ENCODE measurements around the gene LRRFIP2.
"Not testable (repeated sequence)": the region's sequence is repeated elsewhere in the genome, so short reads cannot be mapped to it uniquely, and the experiment has no call there.

Gene LRRFIP2

DNA sequence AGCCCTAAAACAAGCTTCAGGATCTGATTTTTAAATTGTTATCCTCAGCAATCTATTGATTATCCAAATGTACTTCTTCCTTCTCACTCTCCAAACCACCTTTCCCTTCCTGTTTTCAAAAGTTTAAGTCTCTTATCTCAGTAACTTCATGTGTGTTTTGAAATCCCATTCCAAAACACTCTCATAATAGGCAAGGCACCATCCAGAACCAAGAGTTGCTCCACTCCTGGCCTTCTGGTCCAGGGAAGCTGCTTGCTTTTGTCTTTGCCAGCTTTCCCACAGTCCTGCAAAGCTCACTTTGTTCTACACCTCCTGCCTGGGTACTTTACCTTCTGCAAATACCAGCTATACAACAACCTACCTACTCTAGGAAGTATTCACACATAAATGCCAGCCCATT is 117.6 kb downstream of the LRRFIP2 start:
- no peak for DNase-seq

DNA sequence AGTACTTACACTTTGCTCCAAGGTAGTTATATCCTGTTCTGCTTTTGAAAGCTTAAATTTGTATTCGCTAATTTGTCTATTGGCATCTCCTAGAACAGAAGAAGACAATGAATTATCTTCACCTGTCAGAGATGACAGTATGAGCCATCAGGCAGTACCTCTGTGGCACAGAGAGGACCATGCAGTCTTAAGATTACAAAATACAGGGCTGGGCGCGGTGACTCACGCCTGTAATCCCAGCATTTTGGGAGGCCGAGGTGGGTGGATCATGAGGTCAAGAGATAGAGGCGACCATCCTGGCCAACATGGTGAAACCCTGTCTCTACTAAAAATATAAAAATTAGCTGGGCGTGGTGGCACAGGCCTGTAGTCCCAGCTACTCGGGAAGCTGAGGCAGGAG is 119.3 kb downstream of the LRRFIP2 start:
- DNase-seq, result not testable (repeated sequence)

DNA sequence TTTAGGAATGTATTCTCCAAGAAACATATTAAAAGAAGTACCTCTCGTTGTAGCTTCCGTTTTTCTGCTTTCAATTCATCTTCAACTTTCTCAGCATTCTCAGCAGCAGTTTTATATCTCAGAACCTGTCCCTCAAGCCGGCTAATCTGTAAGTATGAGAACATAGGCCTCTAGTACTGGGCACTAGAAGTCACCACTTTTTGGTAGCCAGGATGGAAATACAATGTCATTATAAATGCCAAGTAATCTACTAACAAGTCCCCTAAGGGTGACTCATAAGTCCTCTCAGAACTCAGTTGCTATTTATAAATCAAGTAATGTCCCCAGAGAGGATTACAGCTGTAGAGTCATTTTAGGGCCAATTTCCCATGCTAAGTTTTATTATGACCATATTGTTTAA is 120.0 kb downstream of the LRRFIP2 start:
- DNase-seq, result no peak

DNA sequence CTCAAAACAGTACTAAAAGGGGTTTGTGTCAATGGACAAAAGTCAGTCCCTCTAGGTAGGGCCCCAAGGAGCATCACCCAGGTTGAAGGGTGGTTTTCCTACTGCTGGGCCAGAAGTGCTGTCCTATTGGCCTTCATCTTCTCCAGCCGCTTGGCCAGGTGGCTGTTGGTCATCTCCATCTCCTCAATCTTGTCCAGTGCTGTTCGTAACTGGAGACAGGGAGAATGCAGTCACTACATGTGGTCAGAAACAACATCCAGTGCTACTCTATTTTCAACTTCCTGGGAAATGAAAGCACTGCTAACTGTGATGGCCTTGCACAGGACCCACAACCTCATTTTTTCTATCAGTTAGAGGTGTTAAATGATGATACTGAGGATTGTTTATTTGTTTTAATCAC is 120.6 kb downstream of the LRRFIP2 start:
- DNase-seq, result no peak

DNA sequence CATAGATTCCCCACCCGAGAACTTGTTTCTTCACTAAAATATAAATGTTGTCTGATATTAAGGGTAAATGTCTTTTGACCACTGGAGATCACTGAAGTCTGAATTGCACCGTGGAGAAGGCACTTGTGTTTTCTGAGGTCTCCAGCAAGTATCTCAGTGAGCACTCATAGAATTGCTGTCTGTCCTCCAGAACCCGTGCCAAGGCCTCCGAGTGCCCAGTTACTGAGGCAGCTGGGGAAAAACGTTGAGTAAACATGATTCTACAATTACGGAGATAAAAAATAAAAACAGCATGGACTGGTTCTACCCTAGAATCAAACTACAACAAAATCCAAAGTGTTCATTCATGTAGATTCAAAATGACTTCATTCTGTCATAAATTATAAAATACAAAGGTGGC is 121.0 kb downstream of the LRRFIP2 start:
- DNase-seq, result no peak

DNA sequence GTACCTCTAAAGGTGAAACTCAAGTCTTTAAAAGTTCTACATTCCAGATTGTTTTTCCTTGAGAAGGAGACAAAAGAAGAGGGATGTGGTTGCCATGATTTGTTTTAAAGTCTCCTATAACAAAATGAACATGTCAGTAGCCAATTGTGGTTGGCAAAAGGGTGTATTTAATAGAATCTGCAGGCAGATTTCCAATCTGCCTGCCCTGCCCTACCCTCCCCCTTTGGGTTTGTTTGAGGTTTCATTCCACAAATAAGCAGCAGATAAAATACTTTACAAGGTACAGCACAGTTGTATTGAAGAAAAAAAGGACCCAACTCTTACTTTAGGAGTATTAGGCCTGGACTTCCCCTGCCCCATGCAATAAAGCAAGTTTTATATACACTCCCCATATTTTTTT is 121.5 kb downstream of the LRRFIP2 start:
- no peak for DNase-seq

DNA sequence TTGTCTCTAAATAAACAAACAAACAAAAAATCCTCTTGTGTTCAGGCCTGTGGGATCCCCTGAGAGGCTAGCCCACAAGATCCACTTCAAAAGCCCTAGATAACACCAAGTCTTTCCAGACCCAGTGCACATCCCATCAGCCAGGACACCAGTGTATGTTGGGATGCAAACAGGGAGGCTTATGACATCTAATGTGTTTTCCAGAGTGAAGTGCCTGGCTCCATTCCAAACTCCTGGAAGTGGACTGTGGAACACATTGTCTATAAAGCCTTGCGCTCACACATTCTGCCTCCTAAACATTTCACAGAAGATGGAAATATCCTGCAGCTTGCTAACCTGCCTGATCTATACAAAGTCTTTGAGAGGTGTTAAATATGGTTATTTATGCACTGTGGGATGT is 124.1 kb downstream of the LRRFIP2 start:
- no peak for DNase-seq

DNA sequence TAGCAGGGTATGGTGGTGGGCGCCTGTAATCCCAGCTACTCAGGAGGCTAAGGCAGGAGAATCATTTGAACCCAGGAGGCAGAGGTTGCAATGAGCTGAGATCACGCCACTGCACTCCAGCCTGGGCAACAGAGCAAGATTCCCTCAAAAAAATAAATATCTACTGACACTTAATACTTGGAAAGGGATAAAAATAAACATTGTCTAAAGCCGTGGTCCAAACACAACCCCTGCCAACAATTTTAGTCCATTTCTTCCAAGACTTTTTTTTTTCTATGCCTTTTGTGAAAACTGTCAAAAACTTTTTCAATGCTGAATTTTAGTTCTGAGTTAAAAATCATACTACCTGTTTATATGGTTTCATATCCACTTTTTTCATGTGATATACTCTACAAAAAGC is 131.7 kb downstream of the LRRFIP2 start:
- DNase-seq, result not testable (repeated sequence)

DNA sequence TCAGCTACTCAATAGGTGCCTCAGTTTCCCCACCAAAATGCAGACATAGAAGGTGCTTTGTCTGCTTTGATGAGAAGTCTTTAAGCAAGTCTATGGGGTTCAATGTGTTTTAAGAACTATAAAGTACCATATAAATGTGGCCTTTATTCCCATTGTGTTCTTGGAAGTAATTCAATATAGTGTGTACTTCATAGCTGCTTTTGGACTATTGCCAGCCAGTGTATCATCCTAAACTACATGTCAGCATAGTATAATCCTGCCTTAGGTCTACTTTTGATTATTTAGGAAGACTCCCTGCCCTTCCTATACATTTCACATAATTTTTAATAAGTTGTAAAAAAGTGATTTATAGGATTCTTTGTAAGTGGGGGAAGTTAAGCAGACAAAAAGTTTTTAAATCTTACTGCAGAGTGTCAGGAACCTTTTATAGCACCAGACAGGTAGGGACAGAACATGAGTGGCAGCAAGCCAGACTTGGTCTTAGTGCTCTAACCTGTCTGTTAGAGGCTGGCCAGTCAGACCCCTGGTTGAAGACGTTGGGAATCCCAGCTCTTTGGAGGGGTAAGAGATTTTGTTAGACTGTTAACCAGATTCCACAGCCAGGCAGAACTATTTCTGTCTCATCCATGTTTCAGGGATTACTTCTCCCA is 132.7 kb downstream of the LRRFIP2 start:
- no peak for DNase-seq

DNA sequence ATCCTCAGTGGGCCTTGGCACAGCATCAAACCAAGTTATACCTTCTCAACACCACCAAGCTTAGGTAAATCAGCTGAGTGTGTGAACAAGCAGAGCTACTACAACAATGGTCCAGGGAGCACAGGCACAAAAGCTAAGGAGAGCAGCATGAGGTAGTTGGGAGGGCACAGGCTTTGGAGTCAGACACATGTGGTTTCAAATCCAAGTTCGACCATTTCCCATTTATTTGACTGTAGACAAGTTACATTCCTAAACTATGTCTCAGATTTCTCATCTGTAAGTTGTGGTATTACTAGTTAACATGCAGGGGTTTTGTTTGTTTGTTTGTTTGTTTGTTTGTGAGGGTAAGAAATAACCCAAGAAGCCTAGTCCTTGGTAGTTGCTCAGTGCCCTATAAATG is 134.2 kb downstream of the LRRFIP2 start:
- no peak for DNase-seq

DNA sequence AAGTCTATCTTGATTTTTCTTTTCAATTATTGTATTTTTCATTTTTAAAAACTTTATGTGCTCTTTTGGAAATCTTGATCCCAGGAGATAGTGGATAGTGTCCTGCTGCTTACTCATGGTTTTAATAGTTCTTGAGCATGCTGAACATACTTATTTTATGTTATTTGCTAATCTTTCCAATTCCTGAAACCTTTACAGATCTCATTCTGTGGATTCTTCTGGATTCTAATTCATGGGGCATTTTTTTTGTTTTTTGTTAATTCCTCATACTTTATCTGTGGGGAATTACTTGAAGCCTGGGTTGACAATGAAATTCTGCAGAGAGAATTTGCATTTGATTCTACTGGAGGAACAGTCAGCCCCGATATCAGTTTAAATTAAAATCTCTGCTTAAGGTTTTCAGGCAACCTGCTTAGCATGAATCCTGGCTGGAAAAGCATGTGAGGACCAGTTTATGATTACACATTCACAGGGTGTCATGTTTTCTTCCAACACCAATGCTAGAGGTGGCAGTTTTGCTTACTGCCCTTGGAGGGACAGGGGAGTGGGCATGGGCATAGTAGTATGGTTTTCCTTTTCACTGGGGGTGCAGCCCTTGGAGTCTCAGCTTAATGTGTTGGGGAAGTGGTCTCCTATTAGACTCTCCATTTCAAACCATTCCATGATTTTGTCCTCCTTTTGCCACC is 135.1 kb downstream of the LRRFIP2 start:
- no peak for DNase-seq

DNA sequence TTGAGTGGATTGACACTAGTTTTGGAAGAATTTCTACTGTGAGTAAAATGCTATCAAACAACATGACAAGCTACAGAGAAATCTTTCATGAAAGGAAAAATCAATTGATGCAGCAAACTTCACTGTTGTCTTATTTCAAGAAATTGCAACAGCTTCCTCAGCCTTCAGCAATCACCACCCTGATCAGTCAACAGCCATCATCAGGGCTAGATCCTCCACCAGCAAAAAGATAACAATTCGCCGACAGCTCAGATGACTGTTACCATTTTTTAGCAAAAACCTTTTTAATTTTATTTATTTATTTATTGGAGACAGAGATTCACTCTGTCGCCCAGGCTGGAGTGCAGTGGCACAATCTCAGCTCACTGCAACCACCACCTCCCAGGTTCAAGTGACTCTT is 137.0 kb downstream of the LRRFIP2 start:
- no peak for DNase-seq

DNA sequence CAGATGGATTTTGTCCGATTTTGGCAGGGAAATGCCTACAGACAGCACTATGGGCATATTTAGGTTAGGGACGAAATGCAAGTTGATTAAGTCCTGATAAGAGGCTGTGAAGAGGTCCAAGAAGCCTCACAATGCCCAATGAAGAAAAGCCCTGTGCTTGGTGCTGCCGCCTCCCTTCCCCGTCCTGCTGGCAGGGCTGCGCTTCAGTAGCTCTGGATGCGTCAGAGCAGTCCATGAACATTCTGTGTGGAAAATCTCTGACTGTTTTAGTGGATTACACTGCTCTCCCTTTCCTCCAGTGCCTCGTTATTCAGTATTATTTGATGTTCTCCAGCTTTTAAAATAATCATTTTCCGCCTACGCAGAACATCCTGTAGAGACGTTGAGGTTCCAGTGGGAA is 141.4 kb downstream of the LRRFIP2 start:
- DNase-seq, result no peak

DNA sequence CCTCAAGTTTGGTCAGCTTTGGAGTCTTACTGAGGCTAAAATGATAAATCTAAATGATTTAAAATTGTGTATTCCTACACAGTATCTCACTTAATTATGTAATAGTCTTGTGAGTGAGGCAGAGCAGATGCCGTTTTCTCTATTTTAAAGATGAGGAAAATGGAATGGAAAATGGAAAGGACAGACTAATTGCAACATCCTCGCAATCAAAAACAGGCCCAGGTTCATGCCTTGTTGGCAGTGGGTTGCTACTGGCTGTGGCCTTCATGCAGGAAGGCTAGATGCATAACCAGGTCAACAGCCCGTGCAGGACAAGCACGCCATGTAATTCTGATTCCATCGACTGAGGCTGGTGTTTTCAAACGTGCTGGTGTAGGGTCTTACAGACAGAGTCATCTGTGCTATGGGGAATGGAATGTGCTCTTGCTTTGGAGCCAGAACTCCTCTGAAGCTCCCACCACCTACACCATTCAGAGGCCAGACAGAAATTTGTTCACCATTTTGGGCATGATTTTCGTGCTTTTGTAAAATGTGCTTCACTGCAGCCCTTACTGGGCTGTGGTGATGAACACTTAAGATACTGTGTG is 143.2 kb downstream of the LRRFIP2 start:
- no peak for DNase-seq

DNA sequence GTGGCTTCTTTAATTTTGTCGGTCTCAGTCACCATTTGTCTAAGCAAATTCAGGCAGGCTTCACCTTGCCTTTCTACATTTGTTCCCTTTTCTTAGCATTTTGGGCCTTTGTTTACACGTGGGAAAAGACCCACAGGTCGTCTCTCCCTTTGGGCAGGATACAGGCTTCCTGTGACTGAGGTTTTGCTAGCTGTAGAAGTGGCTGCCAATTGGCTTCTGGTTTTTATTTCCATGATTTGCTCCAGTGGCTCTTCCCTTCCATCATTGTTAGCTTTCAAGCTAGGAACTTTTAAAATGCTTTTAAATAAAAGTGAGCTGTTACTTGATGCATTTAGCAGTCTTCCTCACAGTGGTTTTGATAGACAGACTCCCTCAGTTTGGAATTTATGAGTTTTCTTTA is 143.8 kb downstream of the LRRFIP2 start:
- no peak for DNase-seq

DNA sequence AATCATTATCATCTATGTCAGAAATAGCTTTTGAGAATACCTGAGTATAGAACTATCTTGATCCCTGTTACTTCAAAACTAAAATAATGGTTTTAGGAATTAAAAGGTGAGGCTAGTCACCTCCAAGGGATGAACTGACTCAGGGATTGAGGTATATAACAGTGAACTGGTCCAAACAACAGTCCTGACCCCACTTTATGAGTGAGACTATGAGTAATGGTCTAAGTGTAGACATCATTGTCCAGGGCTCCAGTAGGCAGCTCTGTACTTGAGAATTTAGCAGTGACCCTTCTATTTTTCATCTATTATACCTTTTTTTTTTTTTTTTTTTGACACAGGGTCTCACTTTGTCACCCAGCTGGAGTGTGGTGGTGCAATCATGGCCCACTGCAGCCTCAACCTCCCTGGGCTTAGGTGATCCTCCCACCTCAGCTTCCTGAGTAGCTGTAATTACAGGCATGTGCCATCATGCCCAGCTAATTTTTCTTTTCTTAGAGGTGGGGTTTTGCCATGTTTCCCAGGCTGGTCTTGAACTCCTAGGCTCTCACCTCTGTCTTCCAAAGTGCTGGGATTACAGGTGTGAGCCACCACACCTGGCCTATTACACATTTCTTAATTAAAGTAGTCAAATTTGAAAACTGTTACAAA is 144.7 kb downstream of the LRRFIP2 start:
- DNase-seq, result no peak

DNA sequence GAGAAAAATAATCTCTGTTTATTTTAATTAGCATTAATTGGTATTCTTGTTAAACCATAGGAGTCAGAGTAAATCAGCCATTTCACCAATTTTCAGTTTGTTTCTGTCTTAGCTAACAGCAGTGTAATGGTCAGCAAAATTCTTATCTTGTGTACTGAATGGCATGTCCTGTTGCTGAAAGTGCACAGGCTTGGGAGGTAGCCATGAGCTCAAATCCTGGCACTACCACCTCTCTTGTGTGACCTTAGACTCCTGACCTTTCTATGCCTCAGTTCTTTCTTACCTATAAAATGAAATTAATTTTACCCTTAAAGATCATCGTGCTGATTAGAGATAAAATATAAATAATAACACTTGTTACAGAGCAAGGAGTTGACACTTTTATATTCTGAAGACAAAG is 145.3 kb downstream of the LRRFIP2 start:
- DNase-seq, result no peak

DNA sequence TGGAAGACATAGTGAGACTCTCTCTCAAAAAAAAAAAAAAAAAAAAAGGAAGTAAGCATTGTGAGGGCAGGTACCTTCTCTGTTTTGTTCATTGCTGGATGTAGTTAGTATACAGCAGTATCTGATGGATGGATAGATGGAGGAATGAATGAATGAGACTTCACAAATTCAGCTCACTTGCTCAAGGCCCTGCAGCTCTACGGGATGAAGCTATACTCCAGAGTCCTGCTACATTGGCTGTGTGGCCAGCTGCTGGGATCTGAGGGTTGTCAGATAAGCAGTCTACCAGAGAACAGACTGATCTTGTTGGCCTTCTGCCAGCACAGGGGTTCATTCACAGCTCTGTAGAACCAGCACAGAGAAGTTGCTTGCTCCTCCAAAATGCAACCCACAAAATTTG is 146.1 kb downstream of the LRRFIP2 start:
- no peak for DNase-seq

DNA sequence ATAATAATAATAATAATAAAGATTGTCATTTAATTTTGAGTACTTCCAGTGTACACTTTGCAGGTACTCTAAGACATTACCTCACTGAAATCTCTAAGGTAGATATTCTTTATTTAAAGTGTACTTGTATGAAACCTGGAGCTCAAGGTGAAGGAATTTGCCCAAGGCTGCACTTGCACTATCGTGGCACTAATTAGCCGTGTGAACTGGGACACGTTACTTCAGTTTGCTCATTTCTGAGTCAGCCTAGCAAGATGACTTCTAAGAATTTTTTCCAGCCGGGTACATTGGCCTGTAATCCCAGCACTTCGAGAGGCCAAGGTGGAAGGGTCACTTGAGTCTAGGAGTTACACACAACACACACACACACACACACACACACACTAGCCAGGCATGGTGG is 147.5 kb downstream of the LRRFIP2 start:
- no peak for DNase-seq

DNA sequence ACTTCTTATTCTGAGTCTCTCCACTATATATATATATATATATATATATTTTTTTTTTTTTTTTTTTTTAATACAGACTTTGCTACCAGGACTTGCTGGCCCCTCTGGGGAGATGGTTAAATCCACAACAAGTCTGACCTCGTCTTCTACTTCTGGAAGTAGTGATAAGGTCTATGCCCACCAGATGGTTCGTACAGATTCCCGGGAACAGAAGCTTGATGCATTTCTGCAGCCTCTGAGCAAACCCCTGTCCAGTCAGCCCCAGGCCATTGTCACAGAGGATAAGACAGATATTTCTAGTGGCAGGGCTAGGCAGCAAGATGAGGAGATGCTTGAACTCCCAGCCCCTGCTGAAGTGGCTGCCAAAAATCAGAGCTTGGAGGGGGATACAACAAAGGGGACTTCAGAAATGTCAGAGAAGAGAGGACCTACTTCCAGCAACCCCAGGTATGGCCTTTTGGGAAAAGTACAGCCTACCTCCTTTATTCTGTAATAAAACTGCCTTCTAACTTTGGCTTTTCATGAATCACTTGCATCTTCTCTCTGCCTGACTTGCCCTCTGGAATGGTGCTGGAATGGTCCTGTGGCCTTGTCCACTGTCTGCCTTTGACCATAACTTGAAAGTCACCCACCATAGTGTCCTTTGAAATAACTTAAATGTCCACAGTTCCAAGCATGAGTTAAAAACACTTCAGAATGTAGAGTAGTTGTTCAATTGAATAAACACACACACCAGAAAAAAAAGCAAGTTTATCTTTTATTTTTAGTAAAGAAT is 148.6 kb downstream of the LRRFIP2 start:
- no peak for DNase-seq

DNA sequence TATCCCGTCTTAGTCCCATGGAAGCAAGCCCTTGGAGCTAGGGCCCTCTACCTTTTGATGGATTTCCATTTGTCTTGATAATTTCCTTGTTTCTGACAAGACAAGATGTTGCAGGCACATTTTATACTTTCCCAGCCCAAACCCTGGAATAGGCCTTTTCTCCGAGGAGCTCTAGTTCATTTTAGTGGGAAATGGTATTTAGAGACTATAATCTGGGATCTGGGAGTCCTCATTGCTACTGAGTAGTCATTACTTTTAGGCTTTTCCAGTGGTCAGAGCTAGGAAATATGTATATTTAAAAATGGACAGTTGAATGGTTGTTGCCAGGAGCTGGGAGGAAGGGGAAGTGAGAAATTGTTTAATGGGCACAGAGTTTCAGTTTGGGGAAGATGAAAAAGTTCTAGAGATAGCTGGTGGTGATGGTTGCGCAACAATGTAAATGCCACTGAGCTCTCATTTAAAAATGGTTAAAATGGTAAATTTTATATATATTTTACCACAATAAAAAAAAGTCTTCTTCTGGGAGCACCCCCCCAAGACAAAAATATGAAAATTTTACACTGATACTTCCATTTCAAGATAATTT is 149.5 kb downstream of the LRRFIP2 start:
- no peak for DNase-seq

DNA sequence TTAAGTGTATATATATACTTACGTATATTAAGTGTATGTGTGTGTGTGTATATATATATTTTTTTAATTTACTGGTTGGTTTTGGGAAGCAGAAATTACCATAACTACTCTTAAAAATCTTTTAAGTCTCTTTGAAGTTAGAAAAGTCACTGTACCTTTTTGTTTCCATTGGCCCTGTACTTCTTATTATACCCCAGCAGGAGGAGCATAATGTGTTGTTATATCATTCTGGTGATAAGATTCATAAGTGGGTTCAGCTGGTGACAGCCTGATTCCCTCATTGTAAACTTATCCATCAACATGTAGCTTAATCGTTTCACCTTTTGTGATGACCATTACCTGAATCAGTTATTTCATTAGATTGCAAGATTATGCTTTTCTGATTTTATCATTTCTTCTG is 150.3 kb downstream of the LRRFIP2 start:
- no peak for DNase-seq

DNA sequence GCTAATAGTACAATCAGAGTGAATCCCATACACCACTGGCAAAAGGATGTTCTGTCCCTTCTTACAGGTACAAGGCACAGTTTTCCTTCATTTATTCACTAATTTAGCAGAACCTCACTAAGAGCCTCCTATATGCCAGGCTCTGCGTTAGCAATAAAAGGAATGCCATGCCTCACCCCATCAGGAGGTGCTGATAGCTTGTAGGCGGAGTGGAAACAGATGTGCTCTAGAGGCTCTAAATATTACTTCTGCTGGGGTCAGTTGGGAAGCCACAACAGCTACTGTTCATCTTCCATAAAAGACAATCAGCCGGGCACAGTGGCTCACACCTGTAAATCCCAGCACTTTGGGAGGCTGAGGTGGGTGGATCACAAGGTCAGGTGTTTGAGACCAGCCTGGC is 156.7 kb downstream of the LRRFIP2 start:
- DNase-seq, result no peak

All from CD4-positive, alpha-beta T cell treated with Interleukin-15 for 1 hour (primary cell).